Esophagus squamous epithelium (tissue), 4 donors: Measurements from ENCODE around the gene WNK1.

Experiments
- CTCF ChIP-seq, 6 experiments: fragments of 450-650 bp in 4 of 6; fragments of 200-600 bp in 2 of 6; sonication (generic) in 2 of 6; IDR thresholded peaks; one replicate each; pipeline ENCODE4 v1.5.1; 2016 to 2019; ENCODE audit warnings: antibody characterized with exemption in 6 of 6, mild to moderate bottlenecking in 4 of 6, moderate library complexity in 4 of 6
- POLR2A ChIP-seq, 4 donors: fragments of 450-650 bp; IDR thresholded peaks; one replicate each; pipeline ENCODE4 v1.6.1; 2017; ENCODE audit warnings: antibody characterized with exemption in 4 of 4, mild to moderate bottlenecking in 4 of 4, moderate library complexity in 3 of 4

GRCh38 chr12:759628-760027, 7.2 kb downstream of the WNK1 start:
- TF ChIP-seq CTCF (IDR thresholded peaks at IDR 0.05), result no peak
- no peak for TF ChIP-seq POLR2A (IDR thresholded peaks at IDR 0.05)
